Left lung (tissue), 10 donors: ENCODE data around the gene CLEC7A. TPM values are rescaled to one million over a fixed set of nuclear protein-coding genes. Genes with fewer than 3 reads are reported as not detected.

Experiments
- ATAC-seq: fragments of 200-7000 bp; cut with Tn5 transposase; one replicate; pipeline ENCODE4 v1.9.1; 2020; ENCODE audit warnings: moderate library complexity
- DNase-seq, 4 donors: peaks; one replicate each; pipeline ENCODE4 v3.0.0-alpha.2; 2013 to 2020
- H3K27ac ChIP-seq, 2 donors: fragments of 200-600 bp; sonication (generic) in 1 of 2; one replicate each; pipeline versions ENCODE4 v1.5.0 to v1.8.0; 2020 to 2021
- H3K27me3 ChIP-seq, 2 donors: fragments of 200-600 bp; sonication (generic) in 1 of 2; one replicate each; pipeline versions ENCODE4 v1.5.0 to v1.8.0; 2020 to 2021
- H3K36me3 ChIP-seq, 2 donors: fragments of 200-600 bp; sonication (generic) in 1 of 2; one replicate each; pipeline versions ENCODE4 v1.5.0 to v1.8.0; 2020 to 2021
- H3K4me1 ChIP-seq, 2 donors: fragments of 200-600 bp; one replicate each; pipeline ENCODE4 v1.8.0; 2021
- H3K4me3 ChIP-seq, 2 donors: fragments of 200-600 bp; sonication (generic) in 1 of 2; one replicate each; pipeline versions ENCODE4 v1.5.0 to v1.8.0; 2020 to 2021; ENCODE audit warnings: mild to moderate bottlenecking in 1 of 2
- H3K9me3 ChIP-seq, 2 donors: fragments of 200-600 bp; sonication (generic) in 1 of 2; one replicate each; pipeline versions ENCODE4 v1.5.0 to v1.8.0; 2020 to 2021
- intact Hi-C, 2 donors: fragments of 100-400 bp; cut with DNase I; formaldehyde crosslinking; loops; one replicate each; pipeline versions ENCODE4 v1.11.2 to v1.14.2; 2022
- polyA plus RNA-seq, 6 donors: library from polyadenylated mRNA; unstranded; fragments of 120-200 nt; gene quantifications; one replicate each; pipeline ENCODE4 v1.2.1, GENCODE V29; 2013; ENCODE audit not compliant: insufficient read length in 6 of 6
- total RNA-seq, 2 donors: library from RNA; stranded (reverse); fragmentation: NEBNext Ultra II Directional; extraction: Animal tissue kit (Norgen Biotek cat#: 25700); gene quantifications; one replicate each; pipeline ENCODE4 v1.2.1, GENCODE V29; 2021
- TF ChIP-seq, protein P1 (sequence below), 2 donors: fragments of 200-600 bp; sonication (generic) in 1 of 2; IDR thresholded peaks; one replicate each; pipeline versions ENCODE4 v1.5.0 to v1.8.0; 2021; ENCODE audit warnings: antibody characterized with exemption in 2 of 2
- donor health status: DM: no; HTN: yes; CAD: no.
- donor health status: DM: no; HTN: no; CAD: no.

The CLEC7A gene
- total and polyA plus RNA-seq, 8 donors, result 3.3 to 75.7 (median 3.9) TPM

DNA sequence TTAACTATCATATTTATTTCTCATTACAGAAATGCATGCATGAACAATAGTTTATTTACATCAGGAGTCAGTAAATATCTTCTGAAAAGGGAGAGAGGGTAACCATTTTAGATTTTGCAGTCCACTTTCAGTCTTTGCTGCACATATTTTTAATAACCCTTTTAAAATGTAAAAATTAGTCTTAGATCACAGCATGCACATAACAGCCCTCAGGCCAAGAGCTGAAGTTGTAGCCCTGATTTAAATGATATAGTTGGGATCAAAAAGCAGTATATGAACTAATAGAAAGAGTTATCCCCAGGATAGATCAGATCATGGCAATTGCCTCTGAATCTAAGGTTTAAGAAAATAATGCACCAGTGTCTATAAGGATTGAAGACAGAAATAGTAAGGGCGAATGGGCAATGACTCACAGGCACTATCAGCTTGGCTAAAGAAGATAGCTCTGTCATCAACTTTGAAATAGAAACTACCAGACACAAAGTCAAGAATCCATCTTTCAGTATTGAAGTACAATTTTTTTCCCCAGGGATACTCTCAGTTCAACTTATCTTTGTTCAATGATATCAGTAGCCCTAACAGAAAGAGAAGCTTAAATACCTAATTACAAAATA is 13.1 kb upstream of the CLEC7A start:
- H3K27me3 ChIP-seq, result no peaks in the 10 kb centered on the region
- no peaks in the 10 kb centered on the region for H3K36me3 ChIP-seq
- ATAC-seq (no peak), DNase-seq (no peak)
- peaks cover 0 to 12% of the 10 kb centered on the region in 2 donors for H3K4me1 ChIP-seq
- no peaks in the 10 kb centered on the region for H3K9me3 ChIP-seq
- no peak overlapping the region for H3K27ac ChIP-seq
- H3K4me3 ChIP-seq, result no peak overlapping the region
- TF ChIP-seq, protein P1, sequence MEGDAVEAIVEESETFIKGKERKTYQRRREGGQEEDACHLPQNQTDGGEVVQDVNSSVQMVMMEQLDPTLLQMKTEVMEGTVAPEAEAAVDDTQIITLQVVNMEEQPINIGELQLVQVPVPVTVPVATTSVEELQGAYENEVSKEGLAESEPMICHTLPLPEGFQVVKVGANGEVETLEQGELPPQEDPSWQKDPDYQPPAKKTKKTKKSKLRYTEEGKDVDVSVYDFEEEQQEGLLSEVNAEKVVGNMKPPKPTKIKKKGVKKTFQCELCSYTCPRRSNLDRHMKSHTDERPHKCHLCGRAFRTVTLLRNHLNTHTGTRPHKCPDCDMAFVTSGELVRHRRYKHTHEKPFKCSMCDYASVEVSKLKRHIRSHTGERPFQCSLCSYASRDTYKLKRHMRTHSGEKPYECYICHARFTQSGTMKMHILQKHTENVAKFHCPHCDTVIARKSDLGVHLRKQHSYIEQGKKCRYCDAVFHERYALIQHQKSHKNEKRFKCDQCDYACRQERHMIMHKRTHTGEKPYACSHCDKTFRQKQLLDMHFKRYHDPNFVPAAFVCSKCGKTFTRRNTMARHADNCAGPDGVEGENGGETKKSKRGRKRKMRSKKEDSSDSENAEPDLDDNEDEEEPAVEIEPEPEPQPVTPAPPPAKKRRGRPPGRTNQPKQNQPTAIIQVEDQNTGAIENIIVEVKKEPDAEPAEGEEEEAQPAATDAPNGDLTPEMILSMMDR (IDR thresholded peaks at IDR 0.05), result no peak
- intact Hi-C loops, result no loop called here

DNA sequence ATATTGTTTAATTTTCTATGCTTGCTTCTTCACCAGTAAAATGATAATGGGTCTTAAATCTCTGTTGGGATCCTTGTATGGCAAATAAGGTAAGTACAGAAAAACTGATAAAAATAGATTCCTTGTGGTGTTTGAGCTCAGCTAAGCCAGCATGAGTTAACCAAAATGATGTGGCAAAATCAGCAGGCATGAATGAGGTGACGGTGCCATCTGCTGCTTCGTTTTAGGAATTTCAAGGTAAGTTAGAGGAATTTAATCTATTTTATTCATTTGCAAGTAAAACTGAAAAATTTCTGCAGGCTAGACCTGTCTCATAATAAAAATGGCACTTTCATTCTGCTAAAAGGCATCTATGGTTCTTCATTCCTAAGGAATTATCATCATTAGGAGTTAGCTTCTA is 10.0 kb upstream of the CLEC7A start:
- Histone ChIP-seq H3K27ac (no peak overlapping the region), H3K36me3 (no peaks in the 10 kb centered on the region), H3K4me3 (no peak overlapping the region), H3K9me3 (no peaks in the 10 kb centered on the region), H3K4me1 (peaks cover 0 to 12% of the 10 kb centered on the region in 2 donors), H3K27me3 (no peaks in the 10 kb centered on the region)
- TF ChIP-seq, protein P1 (IDR thresholded peaks at IDR 0.05), result peak; percentile 48 to 50
- DNase-seq (peak in 2 of 4 donors; percentile 24 to 54), ATAC-seq (peak; percentile 81)
- intact Hi-C loops, result no loop called here

DNA sequence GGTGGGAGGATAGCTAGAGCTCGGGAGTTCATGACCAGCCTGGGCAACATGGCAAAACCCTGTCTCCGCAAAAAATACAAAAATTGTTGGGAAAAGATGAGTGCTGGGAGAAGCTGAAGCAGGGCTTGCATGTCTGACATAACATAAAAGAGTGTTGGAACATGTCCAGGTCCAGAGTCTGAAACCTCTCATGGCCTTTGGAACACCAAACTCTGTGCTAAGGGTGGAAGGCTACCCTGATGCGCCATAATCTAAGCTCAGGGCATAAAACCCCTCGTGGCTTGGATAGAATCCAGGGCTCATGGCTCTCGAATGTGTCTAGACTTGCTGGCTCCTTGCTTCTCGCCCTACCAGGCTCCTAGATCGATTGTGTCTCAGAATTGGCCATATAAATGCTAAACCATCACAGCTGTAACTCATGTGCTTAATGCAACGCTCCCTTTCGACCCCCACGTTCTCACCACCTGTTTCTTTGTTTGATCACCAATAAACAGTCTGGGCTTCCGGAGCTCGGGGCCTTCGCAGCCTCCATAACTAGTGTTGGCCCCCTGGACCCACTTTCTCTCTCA is 6.7 kb upstream of the CLEC7A start:
- no peaks in the 10 kb centered on the region for H3K36me3 ChIP-seq
- H3K27me3 ChIP-seq, result no peaks in the 10 kb centered on the region
- TF ChIP-seq, protein P1 (IDR thresholded peaks at IDR 0.05), result no peak
- DNase-seq, result no peak
- ATAC-seq, result no peak
- no peak overlapping the region for H3K4me3 ChIP-seq
- H3K9me3 ChIP-seq, result no peaks in the 10 kb centered on the region
- intact Hi-C loops, result no loop called here
- H3K27ac ChIP-seq, result no peak overlapping the region
- H3K4me1 ChIP-seq, result peaks cover 0 to 17% of the 10 kb centered on the region in 2 donors

DNA sequence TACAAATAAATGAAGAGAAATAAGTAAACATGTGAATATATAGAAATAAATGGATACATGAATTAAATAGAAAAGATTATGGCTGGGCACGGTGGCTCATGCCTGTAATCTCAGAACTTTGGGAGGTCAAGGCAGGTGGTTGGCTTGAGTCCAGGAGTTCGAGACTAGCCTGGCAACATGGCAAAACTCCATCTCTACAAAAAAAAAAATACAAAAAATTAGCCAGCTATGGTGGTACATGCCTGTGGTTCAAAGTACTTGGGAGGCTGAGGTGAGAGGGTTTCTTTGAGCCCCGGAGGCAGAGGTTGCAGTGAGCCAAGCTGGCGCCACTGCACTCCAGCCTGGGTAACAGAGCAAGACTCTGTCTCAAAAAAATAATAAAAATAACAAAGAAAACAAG is 5.1 kb upstream of the CLEC7A start:
- DNase-seq (no peak), ATAC-seq (no peak)
- no peak overlapping the region for H3K27ac ChIP-seq
- H3K27me3 ChIP-seq, result no peaks in the 10 kb centered on the region
- H3K4me3 ChIP-seq, result no peak overlapping the region
- intact Hi-C loops, result no loop called here
- H3K36me3 ChIP-seq, result no peaks in the 10 kb centered on the region
- no peaks in the 10 kb centered on the region for H3K9me3 ChIP-seq
- TF ChIP-seq, protein P1 (IDR thresholded peaks at IDR 0.05), result no peak
- H3K4me1 ChIP-seq, result peaks cover 0 to 31% of the 10 kb centered on the region in 2 donors

DNA sequence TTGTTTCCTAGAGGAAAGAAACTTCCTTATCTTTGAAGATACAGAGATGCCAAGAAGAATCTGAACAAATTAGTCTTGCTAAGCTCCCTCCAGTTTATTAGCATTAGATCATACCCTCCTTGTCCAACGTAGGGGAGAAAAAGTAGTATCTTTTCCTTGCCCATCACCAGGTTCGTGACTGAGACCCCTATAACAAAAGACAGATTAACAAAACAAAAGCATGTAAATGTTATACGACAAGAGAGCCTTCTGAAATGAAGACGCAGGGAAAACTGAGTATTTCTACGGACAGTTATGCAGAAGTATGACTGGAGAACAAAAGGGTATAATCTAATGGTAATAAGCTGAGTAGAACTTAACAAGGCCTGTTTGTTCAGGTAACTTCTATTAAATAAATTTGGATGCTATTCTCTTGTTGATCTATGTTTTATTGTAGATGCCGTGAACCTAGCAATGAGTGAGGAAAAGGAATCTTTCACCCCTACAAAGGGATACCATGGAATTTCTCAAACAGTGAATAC is 2.9 kb upstream of the CLEC7A start:
- Histone ChIP-seq H3K4me3 (no peak overlapping the region), H3K9me3 (no peaks in the 10 kb centered on the region), H3K27ac (no peak overlapping the region), H3K4me1 (peaks cover 0 to 24% of the 10 kb centered on the region in 2 donors), H3K27me3 (no peaks in the 10 kb centered on the region), H3K36me3 (no peaks in the 10 kb centered on the region)
- TF ChIP-seq, protein P1 (IDR thresholded peaks at IDR 0.05), result no peak
- ATAC-seq, result no peak
- intact Hi-C loops, result no loop called here
- no peak for DNase-seq
